ENCODE measurements around the gene NUP98. TPM values are rescaled to one million over a fixed set of nuclear protein-coding genes. Genes with fewer than 3 reads are reported as not detected.

The NUP98 gene
- total RNA-seq, 1 experiment from 2014 or later = 98.4 TPM

DNA sequence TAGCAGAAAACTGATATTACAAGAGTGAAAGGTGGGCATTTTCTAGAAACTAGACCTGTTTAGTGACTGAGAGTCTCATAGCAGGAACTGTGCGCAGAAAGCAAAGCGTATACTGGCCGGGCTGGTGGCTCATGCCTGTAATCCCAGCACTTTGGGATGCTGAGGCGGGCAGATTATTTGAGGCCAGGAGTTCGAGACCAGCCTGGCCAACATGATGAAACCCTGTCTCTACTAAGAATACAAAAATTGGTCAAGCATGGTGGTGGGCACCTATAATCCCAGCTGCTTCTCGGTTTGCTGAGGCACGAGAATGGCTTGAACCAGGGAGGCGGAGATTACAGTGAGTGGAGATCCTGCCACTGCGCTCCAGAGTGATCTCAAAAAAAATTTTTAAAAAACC, 1.8 kb upstream of the NUP98 start:
- no peaks in the 10 kb centered on the region for H3K9me2 ChIP-seq (ENCODE audit: insufficient read depth)
- H3K36me3 ChIP-seq (ENCODE audit: control insufficient read depth in 1 of 2, insufficient read depth in 2 of 2, low read length in 2 of 2) = peaks cover 2% of the 10 kb centered on the region in 2 experiments; a peak in 3 of 4 replicates
- ChIA-PET RAD21 (ENCODE audit: low non-redundant PET in 1 of 2, low total read pairs in 2 of 2, uncharacterized antibody in 2 of 2, unreplicated experiment in 2 of 2) (no interaction called here), CTCF (interaction anchor here (0.8 to 1.8 kb wide), 2 partner anchors 9 kb away, joined by 3 to 22 read pairs; partner anchors contain the start of gene PGAP2), POLR2A (interaction anchor here (1.0 to 1.4 kb wide), 2 partner anchors 9 to 10 kb away, joined by 3 read pairs; partner anchors contain the start of gene PGAP2)
- DNase-seq (ENCODE audit: low read depth, low spot score) (no peak), ATAC-seq (no peak)
- intact Hi-C loops (cut with micrococcal nuclease) = no loop called here
- no peak overlapping the region for H2AFZ ChIP-seq (ENCODE audit: low read depth, low read length, poor library complexity, severe bottlenecking)
- H3K4me3 ChIP-seq (replicated peaks in 1 of 2; ENCODE audit: low read depth in 1 of 2, low read length in 2 of 2) = no peak overlapping the region
- H3K9me3 ChIP-seq (ENCODE audit: control insufficient read depth in 1 of 2, insufficient read depth in 1 of 2, low read depth in 1 of 2, low read length in 2 of 2) = no peaks in the 10 kb centered on the region
- peaks cover 11% of the 10 kb centered on the region; the same call in 1 of the 2 replicates for H4K20me1 ChIP-seq (ENCODE audit: insufficient read depth)
- H3K4me2 ChIP-seq (ENCODE audit: low read length) = peak overlapping the region; percentile 94; the same call in 1 of the 2 replicates
- H3K27me3 ChIP-seq (ENCODE audit: insufficient read depth, low read length) = no peaks in the 10 kb centered on the region
- peak overlapping the region; percentile 93; the same call in 1 of the 2 replicates for H3K9ac ChIP-seq (ENCODE audit: low read length)
- no peak overlapping the region for H3K27ac ChIP-seq (ENCODE audit: low read depth, low read length)
- BruUV-seq (replicated peaks) = no TSS peak
- no peak for TF ChIP-seq RAD21 (IDR thresholded peaks at IDR 0.05; ENCODE audit: low read depth)
- H3K79me2 ChIP-seq (ENCODE audit: insufficient read depth, low read length) = peaks cover 33% of the 10 kb centered on the region
- H3K4me1 ChIP-seq (ENCODE audit: control insufficient read depth in 1 of 2, insufficient read depth in 2 of 2, low read length in 2 of 2) = peaks cover 14 to 32% of the 10 kb centered on the region in 2 experiments

DNA sequence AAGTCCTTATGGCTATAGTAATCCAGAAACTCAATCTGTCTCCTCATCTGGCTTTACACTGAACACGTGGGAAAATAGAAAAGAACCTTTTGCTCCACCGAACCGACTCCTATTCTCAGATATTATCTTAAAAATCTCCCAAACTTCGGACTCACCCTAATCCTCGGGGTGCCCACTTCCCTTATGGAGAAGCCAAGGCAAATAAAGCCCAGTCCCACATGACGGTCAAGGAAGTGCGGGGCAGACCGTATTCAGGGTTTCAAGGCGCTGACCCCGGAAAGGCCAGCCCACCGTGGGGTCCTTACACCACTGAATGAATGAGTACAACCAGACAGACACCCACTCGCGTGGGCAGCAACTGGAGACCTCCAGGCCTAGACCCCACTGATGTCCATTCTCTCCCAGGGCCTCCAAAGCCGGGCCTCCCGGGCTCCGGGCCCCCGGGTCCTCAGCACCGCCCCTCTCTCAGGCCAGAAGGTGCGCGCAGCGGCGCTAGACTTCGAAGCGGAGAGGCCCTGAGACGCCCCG, 489 bp downstream of the NUP98 start:
- H3K9ac ChIP-seq (ENCODE audit: low read length) = peak overlapping the region; percentile 93
- H3K27ac ChIP-seq (ENCODE audit: low read depth, low read length) = peak overlapping the region; percentile 82
- peaks cover 18% of the 10 kb centered on the region; the same call in 1 of the 2 replicates for H4K20me1 ChIP-seq (ENCODE audit: insufficient read depth)
- no peaks in the 10 kb centered on the region for H3K27me3 ChIP-seq (ENCODE audit: insufficient read depth, low read length)
- DNase-seq (ENCODE audit: low read depth, low spot score) = no peak
- RAD21 ChIA-PET (ENCODE audit: low non-redundant PET in 1 of 2, low total read pairs in 2 of 2, uncharacterized antibody in 2 of 2, unreplicated experiment in 2 of 2) = no interaction called here
- BruUV-seq (replicated peaks) = no TSS peak
- peak overlapping the region; percentile 86 to 100 for H3K4me3 ChIP-seq (replicated peaks in 1 of 2; ENCODE audit: low read depth in 1 of 2, low read length in 2 of 2)
- no peaks in the 10 kb centered on the region for H3K9me2 ChIP-seq (ENCODE audit: insufficient read depth)
- peak overlapping the region; percentile 91 for H3K4me2 ChIP-seq (ENCODE audit: low read length)
- intact Hi-C loops (cut with micrococcal nuclease) = no loop called here
- ATAC-seq = peak; percentile 44
- peaks cover 20 to 23% of the 10 kb centered on the region in 2 experiments for H3K36me3 ChIP-seq (ENCODE audit: control insufficient read depth in 1 of 2, insufficient read depth in 2 of 2, low read length in 2 of 2)
- peaks cover 14 to 28% of the 10 kb centered on the region in 2 experiments for H3K4me1 ChIP-seq (ENCODE audit: control insufficient read depth in 1 of 2, insufficient read depth in 2 of 2, low read length in 2 of 2)
- H3K79me2 ChIP-seq (ENCODE audit: insufficient read depth, low read length) = peaks cover 56% of the 10 kb centered on the region
- CTCF ChIA-PET = no interaction called here
- POLR2A ChIA-PET = no interaction called here
- TF ChIP-seq ZNF274 (IDR thresholded peaks at IDR 0.05; ENCODE audit: low read depth, low read length) (no peak), POLR2AphosphoS5 (IDR thresholded peaks at IDR 0.05; ENCODE audit: low read depth, low read length) (no peak), JUND (IDR thresholded peaks at IDR 0.05) (no peak), CBX3 (IDR thresholded peaks at IDR 0.05; ENCODE audit: low read depth) (no peak), REST (IDR thresholded peaks at IDR 0.05; ENCODE audit: low read depth) (no peak), FOSL1 (IDR thresholded peaks at IDR 0.05; ENCODE audit: low read depth) (no peak)
- TF ChIP-seq, protein P1, sequence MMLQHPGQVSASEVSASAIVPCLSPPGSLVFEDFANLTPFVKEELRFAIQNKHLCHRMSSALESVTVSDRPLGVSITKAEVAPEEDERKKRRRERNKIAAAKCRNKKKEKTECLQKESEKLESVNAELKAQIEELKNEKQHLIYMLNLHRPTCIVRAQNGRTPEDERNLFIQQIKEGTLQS (IDR thresholded peaks at IDR 0.05) = no peak
- no peak overlapping the region for H2AFZ ChIP-seq (ENCODE audit: low read depth, low read length, poor library complexity, severe bottlenecking)
- no peaks in the 10 kb centered on the region for H3K9me3 ChIP-seq (ENCODE audit: control insufficient read depth in 1 of 2, insufficient read depth in 1 of 2, low read depth in 1 of 2, low read length in 2 of 2)

Measured in HCT116 (cell line).